IMR-90 (cell line): ENCODE data around the gene ZNF217. TPM values are rescaled to one million over a fixed set of nuclear protein-coding genes. Genes with fewer than 3 reads are reported as not detected.

Experiments used
- ATAC-seq: fragments of 200-7000 bp; cut with Tn5 transposase; 2 replicates; pipeline ENCODE4 v1.9.1; 2020; ENCODE audit warnings: low read depth, mild to moderate bottlenecking, moderate library complexity
- BruUV-seq: library from RNA; stranded (reverse); fragments of 400-500 nt; replicated peaks from 2 replicates; lab custom pipeline; 2021; lab: Mats Ljungman, UMichigan
- CTCF ChIA-PET: fragments of 300-600 bp; formaldehyde crosslinking; extraction: SDS; loops from one replicate; lab custom pipeline; 2021; ENCODE audit warnings: antibody characterized with exemption; lab: Yijun Ruan, JAX
- POLR2A ChIA-PET: fragments of 300-600 bp; sonication (Branson Sonifier 250); formaldehyde crosslinking; loops from one replicate; lab custom pipeline; 2022; ENCODE audit warnings: antibody characterized with exemption; ENCODE audit not compliant: unreplicated experiment; lab: Charles Lee
- DNase-seq: peaks from one replicate; pipeline ENCODE4 v3.0.0; 2013
- H2AFZ ChIP-seq: replicated peaks from 2 replicates; pipeline ENCODE3; 2013; ENCODE audit warnings: low read length, mild to moderate bottlenecking; ENCODE audit not compliant: poor library complexity
- H2AK5ac ChIP-seq: 2 replicates; pipeline ENCODE4 v1.6.1; 2013; ENCODE audit warnings: low read depth, low read length, inconsistent platforms
- H2AK9ac ChIP-seq: replicated peaks from 2 replicates; pipeline ENCODE3; 2013; ENCODE audit warnings: mild to moderate bottlenecking, low read depth, low read length, moderate library complexity; ENCODE audit not compliant: poor library complexity
- H2BK120ac ChIP-seq: 2 replicates; pipeline ENCODE4 v1.6.1; 2013; ENCODE audit warnings: low read depth, low read length, inconsistent platforms
- H2BK15ac ChIP-seq: 3 replicates; pipeline ENCODE4 v1.6.1; 2013; ENCODE audit warnings: low read depth, low read length, inconsistent platforms
- H2BK20ac ChIP-seq: 2 replicates; pipeline ENCODE4 v1.6.1; 2013; ENCODE audit warnings: low read depth, mild to moderate bottlenecking, inconsistent platforms, low read length, moderate library complexity
- H2BK5ac ChIP-seq: 2 replicates; pipeline ENCODE4 v1.6.1; 2013; ENCODE audit warnings: mild to moderate bottlenecking, low read depth, low read length, inconsistent platforms; ENCODE audit not compliant: poor library complexity, severe bottlenecking
- H3K14ac ChIP-seq: replicated peaks from 2 replicates; pipeline ENCODE4 v1.6.1; 2013; ENCODE audit warnings: low read depth, low read length, inconsistent platforms
- H3K18ac ChIP-seq: 2 replicates; pipeline ENCODE4 v1.6.1; 2013; ENCODE audit warnings: low read depth, low read length, control low read depth
- H3K23ac ChIP-seq: 2 replicates; pipeline ENCODE4 v1.6.1; 2013; ENCODE audit warnings: low read depth, low read length, inconsistent platforms
- H3K27ac ChIP-seq: 2 replicates; pipeline ENCODE4 v1.5.1; 2013; ENCODE audit warnings: mild to moderate bottlenecking, control low read depth, low read length; ENCODE audit not compliant: insufficient read depth
- H3K27me3 ChIP-seq: 2 replicates; pipeline ENCODE4 v1.6.1; 2013; ENCODE audit warnings: low read length; ENCODE audit not compliant: control insufficient read depth, insufficient read depth
- H3K36me3 ChIP-seq: 2 replicates; pipeline ENCODE4 v1.6.1; 2013; ENCODE audit warnings: low read length, mixed read lengths; ENCODE audit not compliant: control insufficient read depth, insufficient read depth
- H3K4ac ChIP-seq: 2 replicates; pipeline ENCODE4 v1.6.1; 2013; ENCODE audit warnings: low read depth, low read length, inconsistent platforms
- H3K4me1 ChIP-seq: 2 replicates; pipeline ENCODE4 v1.6.1; 2013; ENCODE audit warnings: low read length, mixed read lengths; ENCODE audit not compliant: control insufficient read depth, insufficient read depth
- H3K4me2 ChIP-seq: 2 replicates; pipeline ENCODE4 v1.6.1; 2013; ENCODE audit warnings: low read depth, mild to moderate bottlenecking, control low read depth, low read length, moderate library complexity
- H3K4me3 ChIP-seq: 2 replicates; pipeline ENCODE4 v1.5.1; 2013; ENCODE audit warnings: low read depth, mild to moderate bottlenecking, control low read depth, low read length, moderate library complexity; ENCODE audit not compliant: insufficient read depth
- H3K56ac ChIP-seq: 2 replicates; pipeline ENCODE4 v1.6.1; 2013; ENCODE audit warnings: low read length, inconsistent platforms; ENCODE audit not compliant: insufficient read depth; ENCODE audit errors: extremely low read depth
- H3K79me1 ChIP-seq, 2 experiments: 2 replicates each; pipeline ENCODE4 v1.6.1; 2013; ENCODE audit warnings: low read length in 2 of 2, inconsistent platforms in 1 of 2, low read depth in 1 of 2
- H3K9ac ChIP-seq: 2 replicates; pipeline ENCODE4 v1.6.1; 2013; ENCODE audit warnings: low read depth, low read length, control low read depth
- H3K9me1 ChIP-seq: 2 replicates; pipeline ENCODE4 v1.6.1; 2013; ENCODE audit warnings: low read length, inconsistent platforms; ENCODE audit not compliant: insufficient read depth
- H3K9me3 ChIP-seq: 2 replicates; pipeline ENCODE4 v1.6.1; 2013; ENCODE audit warnings: low read length; ENCODE audit not compliant: control insufficient read depth, insufficient read depth
- H4K20me1 ChIP-seq: 2 replicates; pipeline ENCODE4 v1.6.1; 2013; ENCODE audit warnings: low read length, inconsistent platforms; ENCODE audit not compliant: insufficient read depth
- H4K5ac ChIP-seq: 2 replicates; pipeline ENCODE4 v1.6.1; 2013; ENCODE audit warnings: mild to moderate bottlenecking, low read depth, low read length, control low read depth
- H4K8ac ChIP-seq, 2 experiments: 2 replicates each; pipeline ENCODE4 v1.6.1; 2013; ENCODE audit warnings: low read depth in 2 of 2, low read length in 2 of 2, control low read depth in 1 of 2, inconsistent platforms in 1 of 2
- H4K91ac ChIP-seq: 2 replicates; pipeline ENCODE4 v1.6.1; 2013; ENCODE audit warnings: low read depth, low read length, inconsistent platforms; ENCODE audit not compliant: insufficient read depth
- BHLHE40 ChIP-seq: fragments of 150-350 bp; IDR thresholded peaks from 2 replicates; pipeline ENCODE4 v1.6.1; 2016; ENCODE audit warnings: mild to moderate bottlenecking, low read depth, low read length
- CEBPB ChIP-seq: IDR thresholded peaks from 2 replicates; pipeline ENCODE4 v1.6.1; 2012; ENCODE audit warnings: low read depth, low read length, improper control_type of control experiment
- CHD1 ChIP-seq: IDR thresholded peaks from 2 replicates; pipeline ENCODE4 v1.6.1; 2012; ENCODE audit warnings: low read depth, low read length, improper control_type of control experiment
- ELK1 ChIP-seq: fragments of 150-350 bp; IDR thresholded peaks from 2 replicates; pipeline ENCODE4 v1.6.1; 2016; ENCODE audit warnings: low read depth, mild to moderate bottlenecking, low read length, moderate library complexity, borderline replicate concordance
- FOS ChIP-seq: fragments of 150-350 bp; IDR thresholded peaks from 2 replicates; pipeline ENCODE4 v1.6.1; 2016; ENCODE audit warnings: low read depth, low read length
- MAFK ChIP-seq: IDR thresholded peaks from 2 replicates; pipeline ENCODE4 v1.6.1; 2012; ENCODE audit warnings: low read depth, low read length, improper control_type of control experiment
- MXI1 ChIP-seq: IDR thresholded peaks from 2 replicates; pipeline ENCODE4 v1.6.1; 2012; ENCODE audit warnings: low read depth, mild to moderate bottlenecking, low read length, moderate library complexity, borderline replicate concordance
- RAD21 ChIP-seq: IDR thresholded peaks from 2 replicates; pipeline ENCODE4 v1.6.1; 2012; ENCODE audit warnings: low read length, improper control_type of control experiment
- RFX5 ChIP-seq: IDR thresholded peaks from 2 replicates; pipeline ENCODE4 v1.8.0; 2012; ENCODE audit warnings: low read depth, mild to moderate bottlenecking, low read length, moderate library complexity
- SMC3 ChIP-seq: fragments of 150-350 bp; IDR thresholded peaks from 2 replicates; pipeline ENCODE4 v1.6.1; 2016; ENCODE audit warnings: low read depth, mild to moderate bottlenecking, antibody characterized with exemption, low read length, moderate library complexity
- USF2 ChIP-seq: fragments of 150-350 bp; IDR thresholded peaks from 2 replicates; pipeline ENCODE4 v1.6.1; 2017; ENCODE audit warnings: mild to moderate bottlenecking, antibody characterized with exemption, low read length, low read depth
- WGBS, 2 experiments: methylation state at CpG; one replicate each; pipeline versions ENCODE4 v1.1.5 to v1.1.7; 2013; ENCODE audit warnings: missing lambda C conversion rate in 2 of 2; ENCODE audit not compliant: insufficient read length in 1 of 2; ENCODE audit errors: extremely low coverage in 2 of 2; 5-methylcytosine and 5-hydroxymethylcytosine counted together
- dilution Hi-C: fragments of 300-500 bp; cut with HindIII; formaldehyde crosslinking; loops from one replicate; pipeline ENCODE4 v1.14.3; 2018; ENCODE audit warnings: low sequenced_read_pairs; ENCODE audit not compliant: unreplicated experiment
- in situ Hi-C: fragments of 300-500 bp; cut with MboI; formaldehyde crosslinking; loops from 3 replicates; pipeline ENCODE4 v1.14.3; 2019; ENCODE audit warnings: low sequenced_read_pairs, inconsistent platforms, mixed read lengths
- intact Hi-C: fragments of 100-400 bp; cut with micrococcal nuclease; formaldehyde crosslinking; loops from 2 replicates; pipeline ENCODE4 v1.10.0; 2022
- polyA plus RNA-seq, 3 experiments: library from polyadenylated mRNA; depleted of rRNA; stranded (reverse); fragments of >200 nt; gene quantifications; 2 replicates each; pipeline ENCODE4 v1.2.3, GENCODE V29; 2012; ENCODE audit warnings: low replicate concordance in 1 of 3
- total RNA-seq: library from RNA; depleted of rRNA; stranded (reverse); fragments of >200 nt; gene quantifications from 2 replicates; pipeline ENCODE4 v1.2.3, GENCODE V29; 2012

Gene ZNF217
- total and polyA plus RNA-seq, 2 of the 4 experiments (the other 2 are of a cell fraction) = 9.1 to 27.8 TPM

GRCh38 chr20:53534037-53534436 is 59.6 kb downstream of the ZNF217 start:
- no peak overlapping the region for H3K27ac ChIP-seq
- no peak overlapping the region for H2BK15ac ChIP-seq
- H3K4ac ChIP-seq = no peak overlapping the region
- POLR2A ChIA-PET = no interaction called here
- H3K9ac ChIP-seq = no peak overlapping the region
- no peak overlapping the region for H4K5ac ChIP-seq
- H2AK5ac ChIP-seq = no peak overlapping the region
- no peak overlapping the region for H4K8ac ChIP-seq
- DNase-seq (no peak), ATAC-seq (no peak)
- no peak for TF ChIP-seq ELK1
- no peak for TF ChIP-seq MAFK
- TF ChIP-seq RAD21 = no peak
- TF ChIP-seq BHLHE40 = no peak
- no peak for TF ChIP-seq FOS
- TF ChIP-seq SMC3 = no peak
- TF ChIP-seq RFX5 = no peak
- TF ChIP-seq CEBPB = no peak
- no peak for TF ChIP-seq MXI1
- no peak for TF ChIP-seq CHD1
- no peak for TF ChIP-seq USF2
- H3K27me3 ChIP-seq = peaks cover 2% of the 10 kb centered on the region
- CTCF ChIA-PET = no interaction called here
- H2AFZ ChIP-seq = no peak overlapping the region
- no peak overlapping the region for H3K4me3 ChIP-seq
- H3K4me1 ChIP-seq = no peaks in the 10 kb centered on the region
- no peak overlapping the region for H2AK9ac ChIP-seq
- H3K9me1 ChIP-seq = no peaks in the 10 kb centered on the region
- H3K79me1 ChIP-seq = no peaks in the 10 kb centered on the region
- no peak overlapping the region for H3K18ac ChIP-seq
- no peak overlapping the region for H4K91ac ChIP-seq
- H4K20me1 ChIP-seq = no peaks in the 10 kb centered on the region
- H3K36me3 ChIP-seq = no peaks in the 10 kb centered on the region
- dilution Hi-C loops = no loop called here
- no peak overlapping the region for H3K23ac ChIP-seq
- no peaks in the 10 kb centered on the region for H3K9me3 ChIP-seq
- no peak overlapping the region for H2BK5ac ChIP-seq
- no TSS peak for BruUV-seq
- intact Hi-C loops = no loop called here
- no peak overlapping the region for H2BK120ac ChIP-seq
- H3K14ac ChIP-seq = no peak overlapping the region
- 81% methylated on average over 4 of the region's 7 CpGs; no CpG with 5 or more reads in 1 of the 2 experiments for WGBS, 2 experiments
- in situ Hi-C loops = no loop called here
- H3K4me2 ChIP-seq = no peak overlapping the region
- no peak overlapping the region for H3K56ac ChIP-seq
- H2BK20ac ChIP-seq = no peak overlapping the region
